DMS79 treated with DMSO at 0.1 percent for 48 hours (cell line): ENCODE measurements around the gene ARHGAP26.

Experiments
- DNase-seq: peaks from one replicate; lab custom pipeline; 2025; lab: John Stamatoyannopoulos, UW

Gene ARHGAP26

GRCh38 chr5:142785206-142785605 is 15.0 kb downstream of the ARHGAP26 start:
- DNase-seq = no peak

DNA sequence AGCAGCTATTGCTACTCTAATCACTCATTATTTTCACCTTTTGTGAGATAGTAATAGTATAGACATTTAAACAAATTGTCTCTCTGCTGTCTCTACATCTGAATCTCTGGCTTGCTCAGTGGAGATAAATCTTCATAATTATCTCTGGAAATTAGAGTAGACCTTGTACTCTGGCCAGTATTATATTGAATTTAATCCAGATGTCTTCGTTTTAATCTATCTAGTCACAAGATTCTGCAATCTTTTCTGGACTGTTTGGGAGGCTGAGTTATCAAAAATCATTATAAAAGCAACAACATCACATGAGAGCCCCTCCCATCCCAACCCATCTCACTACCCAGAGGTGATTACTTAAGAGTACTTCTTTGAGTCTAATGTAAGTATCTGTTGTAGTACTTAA is 19.0 kb downstream of the ARHGAP26 start:
- no peak for DNase-seq

GRCh38 chr5:142792012-142792864 is 22.1 kb downstream of the ARHGAP26 start:
- DNase-seq = no peak

DNA sequence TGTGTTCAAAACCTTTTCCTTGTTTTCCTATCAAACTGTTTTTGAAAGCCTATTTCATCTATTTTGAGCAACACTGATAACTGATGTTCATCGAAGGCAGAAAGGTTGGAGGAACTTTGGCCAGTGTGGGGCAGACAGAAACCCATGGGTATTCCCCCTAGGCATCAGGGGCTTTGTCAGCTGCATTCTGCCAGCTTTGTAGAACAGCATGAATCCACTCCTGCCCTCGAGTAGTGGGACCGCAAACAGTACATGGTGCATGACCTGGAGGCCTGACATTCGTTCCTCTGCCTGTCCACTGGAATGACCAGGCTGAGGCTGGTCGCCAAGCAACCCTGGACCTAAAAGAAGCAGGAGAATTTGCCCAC is 22.7 kb downstream of the ARHGAP26 start:
- no peak for DNase-seq

DNA sequence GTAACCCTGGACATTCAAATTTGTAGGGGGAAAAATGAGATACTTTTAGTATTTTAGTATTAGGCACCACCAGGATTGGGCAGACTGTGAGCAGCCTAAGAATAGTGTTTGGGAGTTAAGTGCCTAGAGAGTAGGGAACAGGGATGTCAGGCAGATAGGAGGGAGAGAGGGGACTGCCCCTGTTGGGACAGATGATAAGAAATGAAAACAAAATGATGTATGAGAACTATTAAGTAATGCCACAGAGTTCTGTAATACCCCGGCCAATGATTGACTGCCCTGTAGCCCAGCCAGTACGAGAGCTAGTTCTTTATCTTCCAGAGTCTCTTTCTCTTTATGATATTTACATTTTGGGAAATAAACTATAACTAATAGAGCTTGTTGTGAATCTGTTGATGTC is 24.4 kb downstream of the ARHGAP26 start:
- DNase-seq = no peak

- no peak for DNase-seq
Measured at GRCh38 chr5:142795251-142795650, 25.1 kb downstream of the ARHGAP26 start.

GRCh38 chr5:142796492-142797109 is 26.4 kb downstream of the ARHGAP26 start:
- no peak for DNase-seq

GRCh38 chr5:142797420-142797819 is 27.2 kb downstream of the ARHGAP26 start:
- no peak for DNase-seq

- no peak for DNase-seq
Measured at GRCh38 chr5:142798099-142798770, 28.1 kb downstream of the ARHGAP26 start.

DNA sequence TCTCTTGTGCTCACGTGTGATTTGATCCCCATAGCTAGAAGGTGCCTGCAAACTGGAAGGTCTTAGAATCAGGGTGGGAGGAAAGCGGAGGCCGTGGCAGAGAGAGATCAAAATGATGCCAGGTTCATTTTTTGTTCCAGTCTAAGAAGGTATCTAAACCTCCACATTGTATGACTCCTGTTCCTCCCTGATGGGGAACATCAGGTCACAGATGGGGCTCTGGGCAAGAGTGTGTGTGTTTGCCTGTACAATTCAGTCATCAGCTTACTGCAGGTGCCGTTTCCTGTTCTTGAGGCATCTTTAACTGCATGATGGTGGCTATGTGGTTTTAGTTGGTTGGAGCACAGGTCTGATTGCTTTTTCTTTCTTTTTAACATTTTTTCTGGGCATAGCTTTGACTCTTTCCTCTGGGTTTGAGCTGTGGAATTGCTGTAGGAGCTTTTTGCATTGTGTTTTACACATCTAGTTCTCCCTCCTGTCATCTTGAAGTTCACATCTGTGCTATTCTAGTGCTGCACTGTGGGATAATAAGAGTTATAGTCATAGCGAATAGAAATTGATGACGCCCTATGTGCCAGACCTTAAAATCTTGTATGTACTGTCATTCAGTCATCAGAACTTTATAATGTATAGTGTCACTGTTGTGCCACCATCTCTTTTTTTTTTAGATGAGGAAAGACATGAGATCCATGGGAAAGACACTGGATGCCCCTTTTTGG is 30.8 kb downstream of the ARHGAP26 start:
- DNase-seq = no peak

DNA sequence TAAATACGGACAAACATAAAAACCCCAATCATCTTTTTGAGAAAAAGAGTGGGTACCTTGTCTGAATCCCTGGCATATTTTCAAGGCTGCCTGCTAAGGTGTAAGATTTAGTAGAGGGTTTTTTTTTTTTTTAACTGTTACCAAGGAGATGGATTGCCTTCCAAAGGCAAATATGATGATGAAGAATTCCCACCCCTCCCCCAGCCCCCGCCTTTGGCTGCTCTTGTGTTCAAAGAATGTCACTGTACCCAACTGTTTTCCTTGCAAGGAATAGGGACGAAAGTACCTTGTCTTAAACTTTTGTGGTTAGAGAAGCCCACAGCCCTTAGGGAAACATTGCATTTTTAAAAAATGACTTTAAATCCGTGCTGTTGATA is 31.3 kb downstream of the ARHGAP26 start:
- no peak for DNase-seq

GRCh38 chr5:142803428-142804125 is 33.4 kb downstream of the ARHGAP26 start:
- no peak for DNase-seq

DNA sequence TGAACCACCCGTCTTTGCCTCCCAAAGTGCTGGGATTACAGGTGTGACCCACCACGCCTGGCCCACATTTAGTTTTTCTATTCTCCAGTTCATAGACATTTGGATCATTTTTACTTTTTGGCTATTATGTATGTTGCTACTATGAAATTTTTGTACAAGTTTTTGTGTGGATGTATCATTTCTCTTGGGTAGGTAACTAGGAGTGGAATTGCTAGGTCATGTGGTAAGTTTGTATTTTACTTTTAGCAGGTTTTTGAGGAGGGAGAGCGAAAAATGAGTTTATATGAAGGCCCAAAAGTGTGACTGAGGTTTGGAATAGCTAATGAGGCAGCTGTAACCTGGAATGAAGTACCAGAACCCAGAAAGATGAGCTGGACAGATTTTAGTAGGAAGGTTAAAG is 35.2 kb downstream of the ARHGAP26 start:
- no peak for DNase-seq

DNA sequence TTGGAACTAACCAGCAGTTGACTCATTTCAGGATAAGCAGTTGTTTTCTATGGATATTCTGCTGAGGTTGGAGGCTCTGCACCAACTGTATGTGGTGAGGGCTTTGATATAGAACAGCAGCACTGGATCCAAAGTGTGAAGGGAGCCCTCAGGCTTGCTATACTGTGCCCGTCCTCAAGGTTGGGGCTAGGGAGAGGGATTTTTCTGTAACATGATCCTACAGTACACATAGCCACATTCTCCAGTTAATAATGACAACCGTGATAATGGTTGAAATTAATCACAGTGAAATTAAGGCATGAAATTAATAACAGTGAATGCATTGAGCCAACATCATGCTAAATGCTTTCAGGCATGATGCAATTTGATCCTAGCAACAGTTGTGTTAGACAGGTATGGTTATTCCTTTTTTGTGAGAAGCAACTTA is 36.7 kb downstream of the ARHGAP26 start:
- DNase-seq = no peak

DNA sequence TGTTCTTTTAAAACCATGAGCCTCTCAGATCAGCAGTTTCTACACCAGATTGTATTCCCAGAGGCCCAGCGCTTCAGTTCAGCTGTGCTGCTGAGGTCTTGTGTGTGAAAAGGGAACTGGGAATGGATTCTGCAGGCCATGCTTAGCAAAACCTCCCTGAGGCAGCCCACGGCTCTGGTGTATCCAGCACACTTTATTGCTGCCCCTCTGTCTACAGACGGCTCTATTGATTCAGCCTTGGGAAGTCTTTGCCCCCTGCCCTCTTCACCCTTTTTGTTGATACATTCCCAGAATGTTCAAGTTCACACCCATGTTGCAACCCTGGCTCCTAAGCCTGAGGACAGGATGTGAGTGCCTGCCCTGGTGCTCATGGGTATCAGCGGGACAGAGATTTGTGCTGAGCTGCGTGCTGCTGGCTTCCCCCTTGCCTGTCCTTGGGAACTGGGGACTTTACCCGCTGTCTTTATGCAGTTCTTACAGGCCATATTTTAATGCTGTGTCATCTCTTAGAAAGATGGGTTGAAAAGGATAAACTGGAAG is 37.3 kb downstream of the ARHGAP26 start:
- no peak for DNase-seq

GRCh38 chr5:142808878-142809598 is 38.9 kb downstream of the ARHGAP26 start:
- DNase-seq = no peak

DNA sequence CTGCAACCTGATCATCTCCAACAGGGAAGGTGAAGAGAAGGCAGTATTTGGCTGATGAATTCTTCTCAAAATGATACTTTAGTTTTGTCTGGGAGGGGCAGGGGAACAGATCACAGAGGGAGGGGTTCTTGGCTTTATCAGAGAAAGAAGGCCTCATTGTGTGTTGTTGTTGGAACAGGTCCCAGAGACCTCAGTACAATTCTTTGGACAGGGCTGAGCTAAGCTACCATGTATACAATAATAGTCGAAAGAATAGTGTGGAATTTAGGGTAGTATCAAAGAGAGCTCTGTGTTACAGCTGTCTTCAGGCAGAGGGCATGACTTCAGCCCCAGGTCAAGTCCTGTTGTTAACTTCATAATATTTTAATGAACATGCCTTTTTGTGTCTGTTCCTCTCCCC is 39.9 kb downstream of the ARHGAP26 start:
- no peak for DNase-seq

- DNase-seq = no peak
Measured at GRCh38 chr5:142810743-142811290, 40.6 kb downstream of the ARHGAP26 start.

GRCh38 chr5:142811866-142812557 is 41.8 kb downstream of the ARHGAP26 start:
- no peak for DNase-seq

- DNase-seq = no peak
Measured at GRCh38 chr5:142813220-142813619, 43.0 kb downstream of the ARHGAP26 start.
